Lower lobe of right lung (tissue), 2 donors: Measurements from ENCODE around the gene PLCL2. TPM values are rescaled to one million over a fixed set of nuclear protein-coding genes. Genes with fewer than 3 reads are reported as not detected.

ENCODE experiments used
- ATAC-seq, 2 donors: fragments of 200-7000 bp; cut with Tn5 transposase; one replicate each; pipeline ENCODE4 v1.9.1; 2020 to 2022; ENCODE audit warnings: mild to moderate bottlenecking in 2 of 2, moderate library complexity in 2 of 2
- DNase-seq: peaks from one replicate; pipeline ENCODE4 v3.0.0-alpha.2; 2020
- H3K27ac ChIP-seq: fragments of 200-600 bp; one replicate; pipeline ENCODE4 v1.8.0; 2022
- H3K27me3 ChIP-seq: fragments of 200-600 bp; one replicate; pipeline ENCODE4 v1.8.0; 2022; ENCODE audit warnings: low read depth
- H3K36me3 ChIP-seq: fragments of 200-600 bp; one replicate; pipeline ENCODE4 v1.8.0; 2022; ENCODE audit warnings: mild to moderate bottlenecking
- H3K4me1 ChIP-seq: fragments of 200-600 bp; one replicate; pipeline ENCODE4 v1.8.0; 2022
- H3K4me3 ChIP-seq: fragments of 200-600 bp; one replicate; pipeline ENCODE4 v1.8.0; 2022; ENCODE audit warnings: mild to moderate bottlenecking
- H3K9me3 ChIP-seq: fragments of 200-600 bp; one replicate; pipeline ENCODE4 v1.8.0; 2022
- intact Hi-C: fragments of 100-400 bp; cut with DNase I; formaldehyde crosslinking; loops from one replicate; pipeline ENCODE4 v1.11.0; 2022
- total RNA-seq: library from RNA; stranded (reverse); fragmentation: NEBNext Ultra II Directional; extraction: Animal tissue kit (Norgen Biotek cat#: 25700); gene quantifications from one replicate; pipeline ENCODE4 v1.2.1, GENCODE V29; 2021
- TF ChIP-seq, protein P1 (sequence below): fragments of 200-600 bp; IDR thresholded peaks from one replicate; pipeline ENCODE4 v1.8.0; 2022; ENCODE audit warnings: antibody characterized with exemption, mild to moderate bottlenecking
- donor health status: DM: no; HTN: yes; CAD: no; lungs with severe emphysema.

PLCL2 gene
- total RNA-seq, 1 donor from 2014 or later: 12.1 TPM

DNA sequence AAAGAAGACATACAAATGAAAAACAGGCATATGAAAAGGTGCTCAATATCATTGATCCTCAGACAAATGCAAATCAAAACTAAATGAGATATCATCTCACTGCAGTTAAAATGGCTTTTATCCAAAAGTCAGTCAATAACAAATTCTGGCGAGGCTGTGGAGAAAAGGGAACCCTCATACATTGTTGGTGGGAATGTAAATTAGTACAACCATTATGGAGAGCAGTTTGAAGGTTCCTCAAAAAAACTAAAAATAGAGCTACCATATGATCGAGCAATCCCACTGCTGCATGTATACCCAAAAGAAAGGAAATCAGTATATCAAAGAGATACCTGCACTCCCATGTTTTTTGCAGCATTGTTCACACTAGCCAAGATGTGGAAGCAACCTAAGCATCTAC is 165.8 kb downstream of the PLCL2 start:
- no peak for ATAC-seq
- H3K36me3 ChIP-seq: no peaks in the 10 kb centered on the region
- H3K27ac ChIP-seq: no peak overlapping the region
- no peak for DNase-seq
- H3K9me3 ChIP-seq: peaks cover 9% of the 10 kb centered on the region
- intact Hi-C loops: no loop called here
- no peaks in the 10 kb centered on the region for H3K27me3 ChIP-seq
- TF ChIP-seq, protein P1, sequence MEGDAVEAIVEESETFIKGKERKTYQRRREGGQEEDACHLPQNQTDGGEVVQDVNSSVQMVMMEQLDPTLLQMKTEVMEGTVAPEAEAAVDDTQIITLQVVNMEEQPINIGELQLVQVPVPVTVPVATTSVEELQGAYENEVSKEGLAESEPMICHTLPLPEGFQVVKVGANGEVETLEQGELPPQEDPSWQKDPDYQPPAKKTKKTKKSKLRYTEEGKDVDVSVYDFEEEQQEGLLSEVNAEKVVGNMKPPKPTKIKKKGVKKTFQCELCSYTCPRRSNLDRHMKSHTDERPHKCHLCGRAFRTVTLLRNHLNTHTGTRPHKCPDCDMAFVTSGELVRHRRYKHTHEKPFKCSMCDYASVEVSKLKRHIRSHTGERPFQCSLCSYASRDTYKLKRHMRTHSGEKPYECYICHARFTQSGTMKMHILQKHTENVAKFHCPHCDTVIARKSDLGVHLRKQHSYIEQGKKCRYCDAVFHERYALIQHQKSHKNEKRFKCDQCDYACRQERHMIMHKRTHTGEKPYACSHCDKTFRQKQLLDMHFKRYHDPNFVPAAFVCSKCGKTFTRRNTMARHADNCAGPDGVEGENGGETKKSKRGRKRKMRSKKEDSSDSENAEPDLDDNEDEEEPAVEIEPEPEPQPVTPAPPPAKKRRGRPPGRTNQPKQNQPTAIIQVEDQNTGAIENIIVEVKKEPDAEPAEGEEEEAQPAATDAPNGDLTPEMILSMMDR: no peak
- no peak overlapping the region for H3K4me3 ChIP-seq
- H3K4me1 ChIP-seq: no peaks in the 10 kb centered on the region

DNA sequence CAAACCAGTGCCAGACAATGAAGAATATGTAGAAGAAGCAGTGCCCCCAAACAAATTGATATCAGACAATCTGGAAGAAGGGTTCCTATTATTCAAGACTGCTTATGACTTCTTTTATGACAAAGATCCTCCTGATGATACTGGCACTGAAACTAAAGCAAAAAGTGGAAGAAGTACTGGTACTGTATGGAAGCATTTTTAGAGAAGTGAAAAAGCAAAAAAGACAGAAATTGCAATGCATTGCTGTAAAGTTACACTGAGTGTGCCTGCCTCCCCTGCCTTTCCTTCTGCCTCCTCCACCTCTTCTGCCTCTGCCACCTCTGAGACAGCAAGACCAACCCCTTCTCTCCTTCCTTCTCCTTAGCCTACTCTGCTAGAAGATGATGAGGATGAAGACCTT is 167.6 kb downstream of the PLCL2 start:
- TF ChIP-seq, protein P1: no peak
- ATAC-seq: peak in 1 of 2 donors; percentile 55
- intact Hi-C loops: no loop called here
- H3K9me3 ChIP-seq: peaks cover 9% of the 10 kb centered on the region
- H3K27me3 ChIP-seq: no peaks in the 10 kb centered on the region
- no peak overlapping the region for H3K4me3 ChIP-seq
- no peaks in the 10 kb centered on the region for H3K4me1 ChIP-seq
- no peak overlapping the region for H3K27ac ChIP-seq
- DNase-seq: no peak
- no peaks in the 10 kb centered on the region for H3K36me3 ChIP-seq

DNA sequence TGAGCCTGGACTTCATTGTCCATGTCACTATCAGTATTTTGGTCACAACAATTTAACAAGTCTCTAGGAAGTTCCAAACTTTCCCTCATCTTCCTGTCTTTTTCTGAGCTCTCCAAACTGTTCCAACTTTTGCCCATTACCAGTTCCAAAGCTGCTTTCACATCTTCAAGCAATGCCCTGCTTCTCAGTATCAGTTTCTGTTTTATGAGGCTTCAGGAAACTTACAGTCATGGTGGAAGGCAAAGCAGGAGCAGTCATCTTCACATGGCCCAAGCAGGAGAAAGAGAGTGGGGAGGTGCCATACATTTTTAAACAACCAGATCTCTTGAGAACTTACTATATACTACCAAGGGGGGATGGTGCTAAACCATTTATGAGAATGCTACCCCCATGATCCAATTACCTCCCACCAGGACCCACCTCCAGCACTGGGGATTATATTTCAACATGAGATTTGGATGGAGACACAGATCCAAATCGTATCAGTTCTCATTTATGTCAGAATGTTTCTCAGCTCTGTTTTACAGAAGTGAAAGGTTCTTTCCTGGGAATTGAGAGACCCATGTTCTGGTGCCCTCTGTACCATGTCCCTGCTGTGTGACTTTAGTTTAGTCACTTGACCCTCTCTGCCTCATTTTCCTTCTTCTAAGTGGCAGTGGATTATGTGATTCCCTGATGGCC is 169.7 kb downstream of the PLCL2 start:
- no peaks in the 10 kb centered on the region for H3K36me3 ChIP-seq
- intact Hi-C loops: no loop called here
- TF ChIP-seq, protein P1: no peak
- H3K4me3 ChIP-seq: no peak overlapping the region
- no peaks in the 10 kb centered on the region for H3K27me3 ChIP-seq
- H3K4me1 ChIP-seq: no peaks in the 10 kb centered on the region
- ATAC-seq (no peak), DNase-seq (no peak)
- H3K27ac ChIP-seq: no peak overlapping the region
- H3K9me3 ChIP-seq: peaks cover 4% of the 10 kb centered on the region

DNA sequence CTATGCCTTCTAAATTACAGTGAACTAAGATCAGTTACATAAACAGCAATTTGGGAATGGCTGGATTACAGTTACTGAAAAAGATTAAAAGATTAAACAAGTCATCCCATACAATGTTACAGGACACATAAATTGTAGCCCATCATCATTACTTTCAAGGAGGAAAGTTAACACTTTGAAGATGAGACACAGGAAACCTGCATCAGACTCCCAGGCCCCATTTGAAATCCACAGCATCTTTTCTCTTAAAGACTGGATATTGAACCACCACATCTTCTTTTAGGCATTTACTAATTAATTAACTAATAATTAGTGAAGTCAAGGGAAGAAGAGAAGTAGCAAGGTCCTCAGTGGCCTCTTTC is 170.2 kb downstream of the PLCL2 start:
- DNase-seq: no peak
- ATAC-seq: no peak
- Histone ChIP-seq H3K27ac (no peak overlapping the region), H3K4me1 (no peaks in the 10 kb centered on the region), H3K36me3 (no peaks in the 10 kb centered on the region), H3K9me3 (peaks cover 4% of the 10 kb centered on the region), H3K27me3 (no peaks in the 10 kb centered on the region), H3K4me3 (no peak overlapping the region)
- TF ChIP-seq, protein P1: no peak
- intact Hi-C loops: no loop called here

GRCh38 chr3:17055374-17056276 is 170.9 kb downstream of the PLCL2 start:
- Histone ChIP-seq H3K27me3 (no peaks in the 10 kb centered on the region), H3K27ac (no peak overlapping the region), H3K4me3 (no peak overlapping the region), H3K4me1 (no peaks in the 10 kb centered on the region), H3K9me3 (peaks cover 4% of the 10 kb centered on the region), H3K36me3 (no peaks in the 10 kb centered on the region)
- no peak for ATAC-seq
- DNase-seq: no peak
- TF ChIP-seq, protein P1: no peak
- intact Hi-C loops: no loop called here
